Activated CD4-positive, alpha-beta T cell treated with anti-CD3 and anti-CD28 coated beads, Interleukin-2, amount 10 ng/mL, durations not matched to agents 24 days and 14 days (primary cell): ENCODE measurements around the gene ARHGEF26. TPM values are rescaled to one million over a fixed set of nuclear protein-coding genes. Genes with fewer than 3 reads are reported as not detected.
A peak's percentile ranks its signal among the peaks of the same experiment; 100 is the strongest.
"Not testable (repeated sequence)": the region's sequence is repeated elsewhere in the genome, so short reads cannot be mapped to it uniquely, and the experiment has no call there.

Experiments
- DNase-seq: peaks from one replicate; pipeline ENCODE4 v3.0.0; 2022
- H3K27ac Mint-ChIP-seq: one replicate; pipeline ENCODE4 v1.8.0; 2022; ENCODE audit warnings: mild to moderate bottlenecking, mixed read lengths
- H3K27me3 Mint-ChIP-seq: one replicate; pipeline ENCODE4 v1.8.0; 2022; ENCODE audit warnings: mixed read lengths
- H3K36me3 Mint-ChIP-seq: one replicate; pipeline ENCODE4 v1.8.0; 2022; ENCODE audit warnings: low read depth, mild to moderate bottlenecking, mixed read lengths
- H3K4me1 Mint-ChIP-seq: one replicate; pipeline ENCODE4 v1.8.0; 2021; ENCODE audit warnings: mixed read lengths
- H3K4me3 Mint-ChIP-seq: one replicate; pipeline ENCODE4 v1.8.0; 2022; ENCODE audit warnings: mild to moderate bottlenecking, moderate library complexity, mixed read lengths
- H3K9me3 Mint-ChIP-seq: one replicate; pipeline ENCODE4 v1.8.0; 2021; ENCODE audit warnings: mixed read lengths
- intact Hi-C: fragments of 100-400 bp; cut with micrococcal nuclease; formaldehyde crosslinking; loops from one replicate; pipeline ENCODE4 v1.15.1; 2023
- total RNA-seq: library from RNA; stranded (reverse); gene quantifications from 2 replicates; pipeline ENCODE4 v1.2.3, GENCODE V29; 2022

ARHGEF26 gene, protein sequence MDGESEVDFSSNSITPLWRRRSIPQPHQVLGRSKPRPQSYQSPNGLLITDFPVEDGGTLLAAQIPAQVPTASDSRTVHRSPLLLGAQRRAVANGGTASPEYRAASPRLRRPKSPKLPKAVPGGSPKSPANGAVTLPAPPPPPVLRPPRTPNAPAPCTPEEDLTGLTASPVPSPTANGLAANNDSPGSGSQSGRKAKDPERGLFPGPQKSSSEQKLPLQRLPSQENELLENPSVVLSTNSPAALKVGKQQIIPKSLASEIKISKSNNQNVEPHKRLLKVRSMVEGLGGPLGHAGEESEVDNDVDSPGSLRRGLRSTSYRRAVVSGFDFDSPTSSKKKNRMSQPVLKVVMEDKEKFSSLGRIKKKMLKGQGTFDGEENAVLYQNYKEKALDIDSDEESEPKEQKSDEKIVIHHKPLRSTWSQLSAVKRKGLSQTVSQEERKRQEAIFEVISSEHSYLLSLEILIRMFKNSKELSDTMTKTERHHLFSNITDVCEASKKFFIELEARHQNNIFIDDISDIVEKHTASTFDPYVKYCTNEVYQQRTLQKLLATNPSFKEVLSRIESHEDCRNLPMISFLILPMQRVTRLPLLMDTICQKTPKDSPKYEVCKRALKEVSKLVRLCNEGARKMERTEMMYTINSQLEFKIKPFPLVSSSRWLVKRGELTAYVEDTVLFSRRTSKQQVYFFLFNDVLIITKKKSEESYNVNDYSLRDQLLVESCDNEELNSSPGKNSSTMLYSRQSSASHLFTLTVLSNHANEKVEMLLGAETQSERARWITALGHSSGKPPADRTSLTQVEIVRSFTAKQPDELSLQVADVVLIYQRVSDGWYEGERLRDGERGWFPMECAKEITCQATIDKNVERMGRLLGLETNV
- 0.09 and 0.12 TPM in 2 replicates for total RNA-seq

- Mint-ChIP-seq H3K27ac (no peak within 1 kb of the TSS), H3K4me3 (peak within 1 kb of the TSS; percentile 81), H3K27me3 (peaks cover 70% of the 10 kb centered on the region), H3K36me3 (no peaks in the 10 kb centered on the region), H3K4me1 (peaks cover 15% of the 10 kb centered on the region), H3K9me3 (no peaks in the 10 kb centered on the region)
- peak; percentile 91 for DNase-seq
- intact Hi-C loops = loop anchor here (5.0 kb wide), 1 partner anchor 116 kb away; no protein-coding TSS in a partner anchor
Measured at GRCh38 chr3:154120961-154121700, at the start of gene ARHGEF26. ARHGEF26 (plus strand) TSS chr3:154121390; CDS start chr3:154121993, 603 bp downstream.

GRCh38 chr3:154074966-154075365, 46.2 kb upstream of the ARHGEF26 start:
- Mint-ChIP-seq H3K4me1 (no peaks in the 10 kb centered on the region), H3K9me3 (no peaks in the 10 kb centered on the region), H3K27ac (no peak overlapping the region), H3K27me3 (no peaks in the 10 kb centered on the region), H3K36me3 (no peaks in the 10 kb centered on the region), H3K4me3 (no peak overlapping the region)
- intact Hi-C loops = no loop called here
- no peak for DNase-seq

GRCh38 chr3:154078672-154079071, 42.5 kb upstream of the ARHGEF26 start:
- H3K27me3 Mint-ChIP-seq = no peaks in the 10 kb centered on the region
- H3K27ac Mint-ChIP-seq = no peak overlapping the region
- H3K4me1 Mint-ChIP-seq = no peaks in the 10 kb centered on the region
- no peak for DNase-seq
- H3K36me3 Mint-ChIP-seq = no peaks in the 10 kb centered on the region
- no peak overlapping the region for H3K4me3 Mint-ChIP-seq
- no peaks in the 10 kb centered on the region for H3K9me3 Mint-ChIP-seq
- intact Hi-C loops = no loop called here

GRCh38 chr3:154081305-154081704, 39.9 kb upstream of the ARHGEF26 start:
- intact Hi-C loops = no loop called here
- H3K9me3 Mint-ChIP-seq = no peaks in the 10 kb centered on the region
- no peak for DNase-seq
- H3K4me3 Mint-ChIP-seq = no peak overlapping the region
- no peaks in the 10 kb centered on the region for H3K27me3 Mint-ChIP-seq
- no peak overlapping the region for H3K27ac Mint-ChIP-seq
- H3K36me3 Mint-ChIP-seq = no peaks in the 10 kb centered on the region
- H3K4me1 Mint-ChIP-seq = no peaks in the 10 kb centered on the region

GRCh38 chr3:154085071-154085470, 36.1 kb upstream of the ARHGEF26 start:
- Mint-ChIP-seq H3K36me3 (no peaks in the 10 kb centered on the region), H3K27me3 (no peaks in the 10 kb centered on the region), H3K27ac (no peak overlapping the region), H3K9me3 (no peaks in the 10 kb centered on the region), H3K4me1 (no peaks in the 10 kb centered on the region), H3K4me3 (no peak overlapping the region)
- no peak for DNase-seq
- intact Hi-C loops = no loop called here

GRCh38 chr3:154085799-154086198, 35.4 kb upstream of the ARHGEF26 start:
- H3K9me3 Mint-ChIP-seq = no peaks in the 10 kb centered on the region
- no peaks in the 10 kb centered on the region for H3K27me3 Mint-ChIP-seq
- H3K4me3 Mint-ChIP-seq = no peak overlapping the region
- H3K4me1 Mint-ChIP-seq = no peaks in the 10 kb centered on the region
- no peak overlapping the region for H3K27ac Mint-ChIP-seq
- H3K36me3 Mint-ChIP-seq = no peaks in the 10 kb centered on the region
- intact Hi-C loops = no loop called here
- DNase-seq = no peak

- Mint-ChIP-seq H3K36me3 (no peaks in the 10 kb centered on the region), H3K27me3 (no peaks in the 10 kb centered on the region), H3K4me1 (no peaks in the 10 kb centered on the region), H3K27ac (no peak overlapping the region), H3K9me3 (no peaks in the 10 kb centered on the region), H3K4me3 (no peak overlapping the region)
- DNase-seq = no peak
- intact Hi-C loops = no loop called here
Measured at GRCh38 chr3:154086286-154086685, 34.9 kb upstream of the ARHGEF26 start.

DNA sequence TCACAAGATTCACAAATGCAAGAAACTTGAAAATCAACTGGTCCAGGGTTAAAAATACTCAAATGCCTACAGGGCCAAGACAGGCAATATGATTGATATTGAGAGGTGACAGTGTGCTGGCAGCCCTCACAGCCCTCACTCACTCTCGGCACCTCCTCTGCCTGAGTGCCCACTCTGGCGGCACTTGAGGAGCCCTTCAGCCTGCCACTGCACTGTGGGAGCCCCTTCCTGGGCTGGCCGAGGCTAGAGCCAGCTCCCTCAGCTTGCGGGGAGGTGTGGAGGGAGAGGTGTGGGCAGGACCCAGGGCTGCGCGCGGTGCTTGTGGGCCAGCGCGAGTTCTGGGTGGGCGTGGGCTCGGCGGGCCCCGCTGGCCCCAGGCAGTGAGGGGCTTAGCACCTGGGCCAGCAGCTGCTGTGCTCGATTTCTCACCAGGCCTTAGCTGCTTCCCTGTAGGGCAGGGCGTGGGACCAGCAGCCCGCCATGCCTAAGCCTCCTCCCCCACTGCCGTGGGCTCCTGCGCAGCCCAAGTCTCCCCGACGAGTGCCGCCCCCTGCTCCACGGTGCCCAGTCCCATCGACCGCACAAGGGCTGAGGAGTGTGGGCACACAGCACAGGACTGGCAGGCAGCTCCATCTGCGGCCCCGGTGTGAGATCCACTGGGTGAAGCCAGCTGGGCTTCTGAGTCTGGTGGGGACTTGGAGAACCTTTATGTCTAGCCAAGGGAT, 33.3 kb upstream of the ARHGEF26 start:
- H3K4me1 Mint-ChIP-seq, H3K27me3 Mint-ChIP-seq, H3K9me3 Mint-ChIP-seq, intact Hi-C loops, H3K4me3 Mint-ChIP-seq, DNase-seq, H3K27ac Mint-ChIP-seq, H3K36me3 Mint-ChIP-seq: not testable (repeated sequence)

DNA sequence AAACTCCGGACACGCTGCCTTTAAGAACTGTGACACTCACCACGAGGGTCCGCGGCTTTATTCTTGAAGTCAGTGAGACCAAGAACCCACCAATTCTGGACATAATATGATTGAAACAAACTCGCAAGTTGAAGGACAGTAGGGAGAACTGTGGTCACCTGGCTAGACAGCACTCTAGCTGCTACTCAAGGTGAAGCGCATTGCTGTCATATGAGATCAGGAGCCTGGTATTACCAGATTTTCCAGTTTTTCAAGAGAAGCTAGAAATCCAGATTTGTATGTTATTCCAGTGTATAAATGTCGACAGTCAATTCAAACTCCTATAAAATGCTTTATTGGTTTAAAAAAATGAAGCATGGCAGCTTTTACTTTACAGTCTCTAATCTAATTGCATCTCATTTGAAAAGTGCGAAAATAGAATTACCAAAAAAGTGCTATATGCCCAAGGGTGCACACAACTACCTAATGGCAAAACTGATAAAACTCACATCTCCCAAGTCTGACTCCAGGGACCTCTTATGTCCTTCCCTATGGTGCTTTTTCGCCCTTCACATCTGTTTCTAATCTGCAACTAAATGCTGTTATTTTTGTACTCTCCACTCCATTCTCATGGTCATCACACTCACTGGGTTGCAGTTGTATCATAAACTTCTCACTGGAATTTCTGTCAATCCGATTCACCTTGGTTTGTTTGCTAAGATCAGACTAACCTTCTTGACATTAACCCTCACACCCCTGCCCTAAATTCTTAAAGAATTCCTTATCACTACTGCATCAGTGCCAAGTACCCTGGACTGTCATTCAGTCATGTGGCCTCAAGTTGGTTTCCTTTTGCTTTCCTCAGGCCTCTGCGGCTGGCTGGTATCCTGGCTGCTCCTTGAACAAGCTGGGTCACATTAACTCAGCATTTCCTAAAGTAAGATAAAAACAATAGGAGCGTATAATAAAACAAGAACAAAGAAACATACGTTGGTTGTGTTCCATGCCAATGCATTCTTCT, 31.5 kb upstream of the ARHGEF26 start:
- no peak overlapping the region for H3K27ac Mint-ChIP-seq
- H3K4me3 Mint-ChIP-seq = no peak overlapping the region
- H3K27me3 Mint-ChIP-seq = no peaks in the 10 kb centered on the region
- no peaks in the 10 kb centered on the region for H3K36me3 Mint-ChIP-seq
- DNase-seq = no peak
- H3K4me1 Mint-ChIP-seq = no peaks in the 10 kb centered on the region
- intact Hi-C loops = no loop called here
- H3K9me3 Mint-ChIP-seq = no peaks in the 10 kb centered on the region

DNA sequence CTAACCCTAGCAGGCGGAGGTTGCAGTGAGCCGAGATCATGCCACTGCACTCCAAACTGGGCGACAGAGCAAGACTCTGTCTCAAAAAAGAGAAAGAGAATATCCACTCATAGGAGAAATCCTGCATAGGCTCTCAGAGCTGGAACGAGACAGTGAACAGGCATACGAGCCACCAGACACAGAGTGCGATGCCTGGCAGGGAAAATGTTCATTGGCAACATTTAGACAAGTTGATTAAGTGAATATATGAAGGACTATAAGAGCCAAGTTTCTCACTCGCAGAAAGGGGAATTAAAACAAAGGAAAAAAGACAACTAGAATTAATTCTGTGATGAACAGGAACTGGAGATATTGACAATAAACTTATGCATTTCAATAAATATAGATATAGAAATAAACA, 27.1 kb upstream of the ARHGEF26 start:
- Mint-ChIP-seq H3K36me3 (no peaks in the 10 kb centered on the region), H3K27me3 (no peaks in the 10 kb centered on the region), H3K27ac (no peak overlapping the region), H3K4me3 (no peak overlapping the region), H3K9me3 (no peaks in the 10 kb centered on the region), H3K4me1 (no peaks in the 10 kb centered on the region)
- intact Hi-C loops = loop anchor here (2.0 kb wide), 1 partner anchor 159 kb away; no protein-coding TSS in a partner anchor
- no peak for DNase-seq

- Mint-ChIP-seq H3K4me3 (no peak overlapping the region), H3K36me3 (no peaks in the 10 kb centered on the region), H3K27ac (no peak overlapping the region), H3K9me3 (no peaks in the 10 kb centered on the region), H3K27me3 (no peaks in the 10 kb centered on the region), H3K4me1 (no peaks in the 10 kb centered on the region)
- intact Hi-C loops = loop anchor here (2.0 kb wide), 1 partner anchor 157 kb away; no protein-coding TSS in a partner anchor
- DNase-seq = no peak
Measured at GRCh38 chr3:154095832-154096421, 25.3 kb upstream of the ARHGEF26 start.

DNA sequence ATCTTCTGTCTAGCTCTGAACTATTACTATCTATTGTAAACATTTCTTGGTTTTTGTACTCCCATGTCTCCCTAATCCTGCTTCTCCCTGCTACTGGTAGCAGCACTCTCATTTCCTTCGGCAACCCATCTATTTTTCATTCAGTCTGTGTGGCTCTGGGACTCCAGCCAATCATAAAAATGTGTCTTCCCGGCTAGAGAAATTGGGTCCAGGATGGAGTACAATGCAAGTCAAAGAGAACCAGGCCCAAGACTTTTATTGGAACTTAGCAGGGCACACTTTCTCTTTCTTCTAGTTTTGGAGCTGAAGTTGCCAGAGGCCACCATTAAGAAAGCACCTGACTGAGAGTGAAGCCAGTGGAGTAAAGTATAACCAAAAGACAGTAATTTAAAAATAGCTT, 22.8 kb upstream of the ARHGEF26 start:
- intact Hi-C loops = no loop called here
- H3K4me3 Mint-ChIP-seq = no peak overlapping the region

More for the DNA sequence above, 22.8 kb upstream of the ARHGEF26 start:
- Mint-ChIP-seq H3K36me3 (no peaks in the 10 kb centered on the region), H3K27ac (no peak overlapping the region), H3K9me3 (no peaks in the 10 kb centered on the region), H3K4me1 (no peaks in the 10 kb centered on the region), H3K27me3 (no peaks in the 10 kb centered on the region)
- no peak for DNase-seq
